K562 (cell line): ENCODE results near the gene HPS1. TPM values are rescaled to one million over a fixed set of nuclear protein-coding genes. Genes with fewer than 3 reads are reported as not detected.

ENCODE experiments used
- ARID3A ChIP-seq: IDR thresholded peaks from 2 replicates; pipeline ENCODE4 v1.6.1; 2012; ENCODE audit warnings: low read depth, low read length, improper control_type of control experiment, borderline replicate concordance
- ATF2 ChIP-seq: sonication (generic); formaldehyde crosslinking; IDR thresholded peaks from 2 replicates; pipeline ENCODE4 v1.8.1; 2022; ENCODE audit warnings: missing genetic modification reagents
- CCNT2 ChIP-seq: IDR thresholded peaks from 2 replicates; pipeline ENCODE4 v1.6.1; 2011; ENCODE audit warnings: borderline replicate concordance, low read depth, mild to moderate bottlenecking, moderate library complexity, mixed read lengths, low read length; ENCODE audit not compliant: insufficient read length; ENCODE audit errors: extremely low read depth
- CREB3 ChIP-seq: fragments of 450-650 bp; conservative IDR thresholded peaks from 2 replicates; pipeline ENCODE4 v1.6.1; 2016; ENCODE audit warnings: missing genetic modification characterization, low read depth, mild to moderate bottlenecking, missing compliant biosample characterization, moderate library complexity
- EGR1 ChIP-seq: fragments of 450-650 bp; conservative IDR thresholded peaks from 2 replicates; pipeline ENCODE4 v1.6.1; 2017; ENCODE audit warnings: mild to moderate bottlenecking
- FOXA3 ChIP-seq, 2 experiments: fragments of 450-650 bp in 1 of 2; sonication (generic) in 1 of 2; formaldehyde crosslinking; IDR thresholded peaks in 1 of 2; conservative IDR thresholded peaks in 1 of 2; 2 replicates each; pipeline versions ENCODE4 v1.4.0 to v1.8.0; 2020 to 2022; ENCODE audit warnings: mild to moderate bottlenecking in 2 of 2, missing genetic modification reagents in 1 of 2
- HDAC3 ChIP-seq: fragments of 450-650 bp; IDR thresholded peaks from 2 replicates; pipeline ENCODE4 v1.6.1; 2018; ENCODE audit warnings: borderline replicate concordance, mild to moderate bottlenecking, moderate library complexity; ENCODE audit not compliant: partially characterized antibody
- HNRNPUL1 ChIP-seq: fragments of 200-400 bp; formaldehyde crosslinking; IDR thresholded peaks from 2 replicates; pipeline ENCODE4 v1.6.1; 2017; ENCODE audit warnings: low read length
- MBD1 ChIP-seq: fragments of 250-450 bp; sonication (Bioruptor Pico); IDR thresholded peaks from 2 replicates; pipeline ENCODE4 v1.8.0; 2022; ENCODE audit warnings: inconsistent platforms
- MBD2 ChIP-seq: sonication (generic); IDR thresholded peaks from 2 replicates; pipeline ENCODE4 v1.6.1; 2016; ENCODE audit warnings: low read depth, borderline replicate concordance
- MEIS2 ChIP-seq: fragments of 450-650 bp; IDR thresholded peaks from 2 replicates; pipeline ENCODE4 v1.6.1; 2014; ENCODE audit warnings: mild to moderate bottlenecking; ENCODE audit not compliant: partially characterized antibody
- NFIX ChIP-seq: fragments of 250-450 bp; sonication (Bioruptor Pico); IDR thresholded peaks from 2 replicates; pipeline ENCODE4 v1.4.0; 2020; ENCODE audit warnings: low read depth, mild to moderate bottlenecking, moderate library complexity
- NFXL1 ChIP-seq: fragments of 450-650 bp; formaldehyde crosslinking; IDR thresholded peaks from 2 replicates; pipeline ENCODE4 v1.4.0; 2021; ENCODE audit warnings: mild to moderate bottlenecking
- NKRF ChIP-seq: fragments of 450-650 bp; IDR thresholded peaks from 2 replicates; pipeline ENCODE4 v1.6.1; 2016; ENCODE audit warnings: borderline replicate concordance
- NR1H2 ChIP-seq: sonication (generic); formaldehyde crosslinking; IDR thresholded peaks from 2 replicates; pipeline ENCODE4 v1.4.0; 2020; ENCODE audit warnings: mild to moderate bottlenecking, missing genetic modification reagents
- PML ChIP-seq: IDR thresholded peaks from 2 replicates; pipeline ENCODE4 v1.6.1; 2012; ENCODE audit warnings: low read length, inconsistent platforms
- RB1 ChIP-seq: fragments of 450-650 bp; IDR thresholded peaks from 2 replicates; pipeline ENCODE4 v1.6.1; 2017; ENCODE audit warnings: low read depth, mild to moderate bottlenecking
- TCF7L2 ChIP-seq: fragments of 150-350 bp; IDR thresholded peaks from 2 replicates; pipeline ENCODE4 v1.6.1; 2016; ENCODE audit warnings: low read depth, mild to moderate bottlenecking, low read length, moderate library complexity
- ZKSCAN1 ChIP-seq: fragments of 150-350 bp; IDR thresholded peaks from 2 replicates; pipeline ENCODE4 v1.6.1; 2016; ENCODE audit warnings: low read depth, low read length
- polyA plus RNA-seq, 8 experiments: library from polyadenylated mRNA; depleted of rRNA in 4 of 8; stranded (reverse) in 5 of 8; unstranded in 3 of 8; fragments of >200 nt; fragmentation: Nextera tagmentation in 2 of 8; fragmentation: Illumina TruSeq in 1 of 8; extraction: Ambion mirVana in 2 of 8; extraction: Trizol in 1 of 8; gene quantifications; 2 replicates each; pipeline versions ENCODE4 v1.2.1 to v1.2.3, GENCODE V29; 2011 to 2014; ENCODE audit warnings: inconsistent platforms in 1 of 8, missing spikeins in 1 of 8
- total RNA-seq, 7 experiments: library from RNA; depleted of rRNA in 6 of 7; stranded (reverse); fragments of >200 nt in 6 of 7; fragmentation: Illumina TruSeq in 2 of 7; extraction: Trizol in 2 of 7; gene quantifications; 2 replicates each; pipeline versions ENCODE4 v1.2.1 to v1.2.3, GENCODE V29; 2011 to 2021; ENCODE audit warnings: low replicate concordance in 1 of 7

The HPS1 gene
- total and polyA plus RNA-seq, 9 of the 15 experiments (the other 6 are each of a cell fraction or from before 2014, with no cell fraction given), result 18.1 to 43.6 (median 26.3) TPM

DNA sequence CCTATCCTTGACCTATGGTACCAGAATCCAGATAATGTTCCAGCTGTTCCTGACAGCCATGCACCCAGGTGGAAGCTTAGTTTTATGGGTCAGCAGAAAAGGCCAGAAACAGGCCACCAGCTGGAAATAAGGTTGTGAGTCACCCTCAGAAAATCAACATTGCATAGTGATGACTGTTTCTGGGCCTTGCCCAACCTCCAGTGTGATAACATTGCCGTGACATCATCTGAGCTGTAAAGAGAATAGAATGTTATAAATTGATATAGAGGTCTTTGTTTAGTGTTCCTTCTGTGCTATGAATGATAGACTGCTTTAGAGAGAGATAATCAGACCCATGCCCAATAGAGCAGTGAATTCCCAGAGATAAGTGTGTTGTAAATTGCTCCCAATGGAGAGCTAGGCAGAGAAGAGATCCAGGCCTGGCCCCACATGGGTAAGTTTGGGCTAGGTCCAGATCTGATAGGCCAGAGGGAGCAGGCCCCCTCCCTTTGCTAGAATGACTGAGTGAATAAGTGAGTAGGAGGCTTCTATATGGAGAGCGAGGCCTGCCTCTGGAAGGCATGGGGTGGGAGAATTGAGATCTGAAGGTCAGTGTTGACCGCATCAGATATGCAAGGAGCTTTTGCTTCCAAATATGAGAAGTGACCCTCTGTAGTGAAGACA lies 14.2 kb upstream of the HPS1 start (continued):
- TF ChIP-seq MBD2 (peak; percentile 75), HNRNPUL1 (no peak), RB1 (0 out of 2 replicates have a peak, but pooled peaks have one; percentile 15), TCF7L2 (no peak), CCNT2 (peak; percentile 26), ZKSCAN1 (peak; percentile 27; the same call in 1 of the 2 replicates), ARID3A (peak; percentile 93), NFIX (CRISPR knock-in tag) (no peak), MEIS2 (peak; percentile 90), CREB3 (no peak), NR1H2 (CRISPR knock-in tag) (no peak), MBD1 (CRISPR knock-in tag) (no peak), FOXA3 (CRISPR knock-in tag; conservative IDR thresholded peaks at IDR 0.05 in 1 of 2, IDR thresholded peaks at IDR 0.05 in 1 of 2) (peak; percentile 89 to 93; a peak in 3 of 4 replicates), NFXL1 (CRISPR knock-in tag) (no peak), NKRF (no peak), PML (peak; percentile 90), ATF2 (no peak), HDAC3 (peak; percentile 88), EGR1 (peak; percentile 58; the same call in 1 of the 2 replicates)
